HepG2 (cell line): ENCODE data around the gene HSD17B11. TPM values are rescaled to one million over a fixed set of nuclear protein-coding genes. Genes with fewer than 3 reads are reported as not detected.

Source experiments
- ATAC-seq: fragments of 200-7000 bp; cut with Tn5 transposase; 3 replicates; pipeline ENCODE4 v1.9.1; 2020; ENCODE audit warnings: mild to moderate bottlenecking, moderate library complexity
- BruUV-seq: library from RNA; stranded (reverse); fragments of 400-500 nt; replicated peaks from 2 replicates; lab custom pipeline; 2021; lab: Mats Ljungman, UMichigan
- CTCF ChIA-PET: fragments of 300-600 bp; formaldehyde crosslinking; extraction: SDS; loops from one replicate; lab custom pipeline; 2021; ENCODE audit warnings: low total read pairs, inconsistent platforms, low intra/inter-chr PET ratio; lab: Yijun Ruan, JAX
- POLR2A ChIA-PET: fragments of 350-600 bp; sonication (Branson Sonifier 250); formaldehyde crosslinking; loops from one replicate; lab custom pipeline; 2020; ENCODE audit warnings: antibody characterized with exemption, inconsistent platforms; lab: Yijun Ruan, JAX
- DNase-seq: peaks from one replicate; pipeline ENCODE4 v3.0.0-alpha.2; 2015; ENCODE audit warnings: low spot score
- FAIRE-seq: peaks from 3 replicates; lab custom pipeline; 2011; peaks lifted over from hg19 to GRCh38; lab: Jason Lieb, UNC
- H2AFZ ChIP-seq: one replicate; pipeline ENCODE4 v1.6.1; 2011; ENCODE audit warnings: low read length, inconsistent platforms
- H3K27ac ChIP-seq: fragments of 300-600 bp; 3 replicates; pipeline ENCODE4 v1.8.0; 2011; ENCODE audit warnings: mixed run types, mild to moderate bottlenecking, mixed read lengths, low read length, inconsistent platforms; ENCODE audit not compliant: insufficient read depth; ENCODE audit errors: extremely low read length
- H3K27me3 ChIP-seq, 2 experiments: fragments of 200-600 bp in 1 of 2; 2 replicates in 1 of 2; 3 replicates in 1 of 2; pipeline versions ENCODE4 v1.6.0 to v1.8.0; 2011; ENCODE audit warnings: low read length in 2 of 2, mild to moderate bottlenecking in 2 of 2, moderate library complexity in 2 of 2, inconsistent platforms in 1 of 2; ENCODE audit not compliant: insufficient read depth in 2 of 2, control insufficient read depth in 1 of 2
- H3K36me3 ChIP-seq, 2 experiments: fragments of 200-600 bp in 1 of 2; replicated peaks in 1 of 2; 2 replicates in 1 of 2; 3 replicates in 1 of 2; pipeline versions ENCODE4 v1.5.1 to v1.8.0; 2011; ENCODE audit warnings: low read length in 2 of 2, inconsistent platforms in 1 of 2; ENCODE audit not compliant: insufficient read depth in 2 of 2, control insufficient read depth in 1 of 2
- H3K4me1 ChIP-seq: 2 replicates; pipeline ENCODE4 v1.5.1; 2012; ENCODE audit warnings: low read length, inconsistent platforms; ENCODE audit not compliant: insufficient read depth
- H3K4me2 ChIP-seq: 2 replicates; pipeline ENCODE4 v1.6.0; 2011; ENCODE audit warnings: low read depth, low read length, inconsistent platforms
- H3K4me3 ChIP-seq, 3 experiments: fragments of 200-600 bp in 1 of 3; sonication (generic), shearing (Covaris generic) in 1 of 3; replicated peaks in 1 of 3; 2 replicates each; pipeline ENCODE4 v1.5.1; 2011 to 2016; ENCODE audit warnings: low read length in 3 of 3, inconsistent platforms in 2 of 3, low read depth in 2 of 3, mild to moderate bottlenecking in 2 of 3, control low read depth in 1 of 3, mixed read lengths in 1 of 3; ENCODE audit not compliant: insufficient read depth in 1 of 3
- H3K79me2 ChIP-seq: one replicate; pipeline ENCODE4 v1.6.1; 2011; ENCODE audit warnings: low read length, inconsistent platforms; ENCODE audit not compliant: insufficient read depth
- H3K9ac ChIP-seq: 2 replicates; pipeline ENCODE4 v1.6.0; 2011; ENCODE audit warnings: mild to moderate bottlenecking, low read depth, low read length, inconsistent platforms; ENCODE audit not compliant: insufficient read depth
- H3K9me3 ChIP-seq: 2 replicates; pipeline ENCODE4 v1.5.1; 2012; ENCODE audit warnings: mild to moderate bottlenecking, low read length
- H4K20me1 ChIP-seq: 2 replicates; pipeline ENCODE4 v1.6.0; 2011; ENCODE audit warnings: inconsistent platforms, mild to moderate bottlenecking, low read length, moderate library complexity; ENCODE audit not compliant: insufficient read depth
- BCL3 ChIP-seq: sonication (generic); formaldehyde crosslinking; IDR thresholded peaks from 2 replicates; pipeline ENCODE4 v1.5.1; 2020; ENCODE audit warnings: mild to moderate bottlenecking, missing genetic modification reagents, moderate library complexity
- FOXP4 ChIP-seq: sonication (generic); formaldehyde crosslinking; IDR thresholded peaks from 2 replicates; pipeline ENCODE4 v1.4.0; 2020; ENCODE audit warnings: missing genetic modification reagents
- MNT ChIP-seq: fragments of 450-650 bp; IDR thresholded peaks from 2 replicates; pipeline ENCODE4 v1.6.1; 2016
- PLRG1 ChIP-seq: fragments of 450-650 bp; conservative IDR thresholded peaks from 2 replicates; pipeline ENCODE4 v1.6.1; 2016
- PRDM15 ChIP-seq: sonication (generic); formaldehyde crosslinking; IDR thresholded peaks from 2 replicates; pipeline ENCODE4 v1.4.0; 2020; ENCODE audit warnings: missing genetic modification reagents
- ZFP90 ChIP-seq: sonication (generic); formaldehyde crosslinking; IDR thresholded peaks from 2 replicates; pipeline ENCODE4 v1.8.0; 2022; ENCODE audit warnings: missing genetic modification reagents, mild to moderate bottlenecking, inconsistent platforms, borderline replicate concordance
- ZFY ChIP-seq: sonication (generic); formaldehyde crosslinking; IDR thresholded peaks from 2 replicates; pipeline ENCODE4 v1.4.0; 2020; ENCODE audit warnings: missing genetic modification reagents
- ZMYM3 ChIP-seq: sonication (generic); formaldehyde crosslinking; IDR thresholded peaks from 2 replicates; pipeline ENCODE4 v1.5.1; 2020; ENCODE audit warnings: mild to moderate bottlenecking, missing genetic modification reagents
- ZNF512B ChIP-seq: sonication (generic); formaldehyde crosslinking; IDR thresholded peaks from 2 replicates; pipeline ENCODE4 v1.5.1; 2020; ENCODE audit warnings: missing genetic modification reagents, mild to moderate bottlenecking, borderline replicate concordance
- ZNF619 ChIP-seq: sonication (generic); formaldehyde crosslinking; IDR thresholded peaks from 2 replicates; pipeline ENCODE4 v1.4.0; 2020; ENCODE audit warnings: mild to moderate bottlenecking, missing genetic modification reagents
- WGBS: methylation state at CpG from one replicate; pipeline ENCODE4 v1.1.6; 2017; ENCODE audit warnings: low lambda C conversion rate; 5-methylcytosine and 5-hydroxymethylcytosine counted together
- in situ Hi-C: cut with HindIII; loops from 2 replicates; pipeline ENCODE4 v1.10.0; 2017; ENCODE audit warnings: low pct_unique_long_range_greater_than_20kb; ENCODE audit not compliant: extremely low pct_ligation_motif_present
- intact Hi-C: fragments of 100-400 bp; cut with micrococcal nuclease; formaldehyde crosslinking; loops from one replicate; pipeline ENCODE4 v1.10.0; 2022; ENCODE audit not compliant: unreplicated experiment
- polyA plus RNA-seq, 8 experiments: library from polyadenylated mRNA; depleted of rRNA in 3 of 8; stranded (reverse) in 7 of 8; unstranded in 1 of 8; fragments of >200 nt; fragmentation: Illumina TruSeq in 4 of 8; extraction: Trizol in 4 of 8; gene quantifications; 2 replicates each; pipeline versions ENCODE4 v1.2.1 to v1.2.3, GENCODE V29; 2011 to 2016; ENCODE audit warnings: low read depth in 4 of 8, missing spikeins in 1 of 8, mixed read lengths in 1 of 8; ENCODE audit not compliant: insufficient read depth in 1 of 8
- total RNA-seq, 5 experiments: library from RNA; depleted of rRNA; stranded (reverse); fragments of >200 nt; fragmentation: Illumina TruSeq; extraction: Trizol; gene quantifications; 2 replicates each; pipeline ENCODE4 v1.2.3, GENCODE V29; 2016; ENCODE audit warnings: low read depth in 1 of 5

HSD17B11 gene
- total and polyA plus RNA-seq, 2 of the 13 experiments (the other 11 are each of a cell fraction or from before 2014, with no cell fraction given) = 121 to 158 TPM

GRCh38 chr4:87299898-87300297, 91.1 kb downstream of the HSD17B11 start (continued):
- TF ChIP-seq BCL3 (CRISPR knock-in tag) = no peak
- no peak for TF ChIP-seq ZFP90 (CRISPR knock-in tag)
- TF ChIP-seq ZFY = no peak
- TF ChIP-seq MNT = no peak
- no peak for TF ChIP-seq PLRG1
- no peak for TF ChIP-seq ZNF619 (CRISPR knock-in tag)
- TF ChIP-seq PRDM15 = no peak

GRCh38 chr4:87298362-87298761, 92.6 kb downstream of the HSD17B11 start:
- no peak for ATAC-seq
- TF ChIP-seq ZNF512B (CRISPR knock-in tag) (no peak), FOXP4 (no peak), ZMYM3 (no peak)

More at GRCh38 chr4:87298362-87298761, 92.6 kb downstream of the HSD17B11 start:
- Histone ChIP-seq H3K9ac (no peak overlapping the region), H3K27ac (no peak overlapping the region), H3K9me3 (peaks cover 4% of the 10 kb centered on the region), H3K4me1 (no peaks in the 10 kb centered on the region), H3K4me2 (no peak overlapping the region), H4K20me1 (no peaks in the 10 kb centered on the region), H3K27me3 (peaks cover 0 to 4% of the 10 kb centered on the region in 2 experiments; a peak in 1 of 5 replicates), H3K36me3 (no peaks in the 10 kb centered on the region), H3K4me3 (no peak overlapping the region), H3K79me2 (no peaks in the 10 kb centered on the region), H2AFZ (no peak overlapping the region)
- in situ Hi-C loops = no loop called here
- BruUV-seq = no TSS peak
- WGBS = 2% methylated on average over 2 of the region's 2 CpGs
- POLR2A ChIA-PET = no interaction called here
- FAIRE-seq (no peak), DNase-seq (no peak)
- CTCF ChIA-PET = no interaction called here
- intact Hi-C loops = no loop called here
